GM19193 (cell line): ENCODE measurements around the gene KCNE2.
"Not testable (repeated sequence)": the region's sequence is repeated elsewhere in the genome, so short reads cannot be mapped to it uniquely, and the experiment has no call there.

Experiments used
- POLR2A ChIP-seq: IDR thresholded peaks from 4 replicates; pipeline ENCODE4 v1.6.1; 2011; ENCODE audit not compliant: insufficient read depth, insufficient read length; ENCODE audit errors: extremely low read depth

The KCNE2 gene

GRCh38 chr21:34367320-34367935, 3.6 kb downstream of the KCNE2 start:
- no peak for TF ChIP-seq POLR2A

GRCh38 chr21:34369741-34370140, 5.9 kb downstream of the KCNE2 start:
- TF ChIP-seq POLR2A: no peak

GRCh38 chr21:34372321-34372720, 8.5 kb downstream of the KCNE2 start:
- TF ChIP-seq POLR2A: no peak

GRCh38 chr21:34374940-34375618, 11.3 kb downstream of the KCNE2 start, which contains the start of gene SMIM11:
SMIM11 (plus strand) TSS chr21:34375507; CDS start chr21:34379505, 3,998 bp downstream.
- TF ChIP-seq POLR2A: not testable (repeated sequence)
